22Rv1 (cell line): ENCODE data around the gene BPIFB6.

ENCODE experiments used
- H3K27ac ChIP-seq: fragments of 450-650 bp; 2 replicates; pipeline ENCODE4 v1.5.1; 2017
- CTCF ChIP-seq: fragments of 450-650 bp; IDR thresholded peaks from 2 replicates; pipeline ENCODE4 v1.5.1; 2017; ENCODE audit warnings: mild to moderate bottlenecking
- ZFX ChIP-seq: fragments of 450-650 bp; IDR thresholded peaks from 2 replicates; pipeline ENCODE4 v1.6.1; 2017; ENCODE audit warnings: antibody characterized with exemption, borderline replicate concordance

The BPIFB6 gene

GRCh38 chr20:33008336-33009213 is 22.9 kb upstream of the BPIFB6 start:
- TF ChIP-seq CTCF: no peak
- TF ChIP-seq ZFX: no peak
- no peak overlapping the region for H3K27ac ChIP-seq

DNA sequence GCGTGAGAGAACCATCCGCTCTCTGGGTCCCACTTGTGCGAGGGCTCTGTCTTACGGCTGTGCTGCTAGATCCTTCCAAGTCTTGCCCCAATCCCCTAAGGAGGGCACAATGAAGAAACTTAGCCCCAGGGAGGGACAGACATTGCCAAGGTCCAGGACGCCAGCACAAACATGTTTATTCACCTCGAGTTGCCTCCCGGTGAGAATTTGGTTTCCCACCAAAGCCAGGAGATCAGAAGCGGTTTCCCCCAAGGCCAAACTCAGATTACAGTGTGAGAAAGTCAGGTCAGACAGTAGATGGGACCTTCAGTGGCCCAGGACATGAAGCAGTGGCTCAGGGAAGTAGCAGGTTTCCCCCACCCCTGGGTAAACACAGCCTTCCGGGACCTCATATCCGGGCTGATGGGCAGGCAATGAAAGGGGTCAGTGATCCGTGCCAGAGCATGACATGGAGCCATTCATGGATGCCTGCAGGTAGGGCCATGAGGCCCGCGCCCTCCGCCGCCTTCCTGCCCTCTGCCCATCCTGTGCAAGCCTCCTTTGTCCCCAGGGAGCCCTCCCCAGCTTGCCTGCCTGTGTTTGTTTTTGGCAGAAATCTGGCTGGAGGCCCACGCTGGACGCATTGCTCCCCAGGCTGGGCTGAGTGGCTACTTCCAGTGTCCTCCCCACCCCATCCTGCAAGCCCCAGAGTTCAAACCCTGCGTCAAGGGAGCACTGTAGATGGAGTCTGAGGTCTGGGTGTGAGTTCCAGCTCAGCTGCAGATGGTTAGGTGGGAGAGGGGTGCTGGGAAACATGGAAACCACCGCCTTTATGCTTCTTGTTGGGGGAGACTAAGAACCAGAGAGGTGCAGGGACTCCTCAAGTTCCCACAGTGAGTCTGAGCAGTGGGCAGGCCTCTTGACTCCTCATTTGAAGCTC is 22.0 kb upstream of the BPIFB6 start:
- TF ChIP-seq CTCF (no peak), ZFX (no peak)
- H3K27ac ChIP-seq: no peak overlapping the region

- TF ChIP-seq ZFX (no peak), CTCF (no peak)
- no peak overlapping the region for H3K27ac ChIP-seq
These were observed 21.3 kb upstream of the BPIFB6 start for GRCh38 chr20:33010133-33010504.

GRCh38 chr20:33010674-33011449 is 20.6 kb upstream of the BPIFB6 start:
- TF ChIP-seq ZFX (no peak), CTCF (no peak)
- H3K27ac ChIP-seq: no peak overlapping the region

DNA sequence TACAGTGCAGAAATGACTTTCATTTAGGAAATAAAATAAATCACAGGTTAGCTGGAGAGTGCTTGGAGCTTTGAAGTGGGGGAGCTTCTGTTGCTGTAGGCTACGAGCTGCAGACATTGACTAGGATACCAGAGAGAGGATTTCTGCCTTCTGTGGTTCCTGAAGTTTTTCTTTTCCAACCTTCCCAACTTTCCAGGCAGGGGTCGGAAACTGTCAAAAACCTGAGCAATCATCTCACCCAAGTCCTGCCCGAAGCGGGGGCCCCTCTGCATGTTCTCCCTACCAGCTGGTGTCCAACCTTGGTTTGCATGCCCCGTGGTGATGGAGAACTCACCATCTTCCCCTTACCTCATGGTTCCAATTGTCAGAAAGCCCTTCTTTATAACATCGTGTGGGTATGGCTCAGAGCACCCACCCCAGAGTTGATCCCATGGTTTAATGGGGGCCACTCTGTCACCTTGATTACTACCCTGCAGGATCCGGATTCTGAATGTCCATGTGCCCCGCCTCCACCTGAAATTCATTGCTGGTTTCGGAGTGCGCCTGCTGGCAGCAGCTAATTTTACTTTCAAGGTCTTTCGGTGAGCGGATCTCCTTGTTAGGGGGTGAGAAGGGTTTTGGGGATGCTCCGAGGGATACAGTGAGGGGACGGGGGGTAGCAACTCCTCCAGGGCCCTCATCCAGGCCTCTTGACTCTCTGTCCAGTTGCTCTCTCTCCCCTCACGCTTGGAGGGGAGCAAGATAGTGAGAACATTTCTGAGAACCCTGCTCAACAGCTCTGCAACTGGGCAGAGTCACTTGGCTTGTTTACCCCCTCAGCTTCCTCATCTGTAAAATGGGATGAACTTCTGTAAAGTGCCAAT is 18.9 kb upstream of the BPIFB6 start:
- TF ChIP-seq ZFX: no peak
- no peak for TF ChIP-seq CTCF

DNA sequence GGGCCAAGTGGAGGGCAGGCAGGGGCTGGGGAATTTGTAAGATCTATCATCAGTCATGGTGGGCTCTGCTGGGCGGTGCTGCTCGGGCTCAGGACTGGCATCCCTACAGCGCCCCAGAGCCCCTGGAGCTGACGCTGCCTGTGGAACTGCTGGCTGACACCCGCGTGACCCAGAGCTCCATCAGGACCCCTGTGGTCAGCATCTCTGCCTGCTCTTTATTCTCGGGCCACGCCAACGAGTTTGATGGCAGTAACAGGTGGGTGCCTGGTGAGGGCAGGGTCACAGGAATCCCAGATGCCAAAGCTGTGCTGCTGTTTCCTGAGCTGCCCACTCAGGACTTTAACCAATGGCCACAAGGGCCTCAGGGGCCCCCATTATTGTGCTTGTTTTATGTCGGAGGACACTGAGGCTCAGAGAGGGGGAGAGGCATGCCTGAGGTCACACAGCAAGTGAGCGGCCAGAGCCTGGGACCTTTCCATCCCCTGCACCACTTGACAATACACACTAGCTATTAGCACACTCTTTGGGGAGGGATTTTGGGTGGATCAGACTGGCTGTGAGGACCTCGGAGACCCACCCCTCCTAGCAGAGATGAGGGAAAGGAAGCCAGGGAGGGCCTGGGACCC is 17.6 kb upstream of the BPIFB6 start:
- no peak for TF ChIP-seq CTCF
- no peak overlapping the region for H3K27ac ChIP-seq

More for the DNA sequence above, 18.9 kb upstream of the BPIFB6 start:
- H3K27ac ChIP-seq: no peak overlapping the region
